NCI-H510A (cell line): ENCODE data around the gene CH25H.
A peak's percentile ranks its signal among the peaks of the same experiment; 100 is the strongest.
"Not testable (repeated sequence)": the region's sequence is repeated elsewhere in the genome, so short reads cannot be mapped to it uniquely, and the experiment has no call there.

Experiments used
- DNase-seq: peaks from one replicate; lab custom pipeline; 2025; lab: John Stamatoyannopoulos, UW

The CH25H gene, protein sequence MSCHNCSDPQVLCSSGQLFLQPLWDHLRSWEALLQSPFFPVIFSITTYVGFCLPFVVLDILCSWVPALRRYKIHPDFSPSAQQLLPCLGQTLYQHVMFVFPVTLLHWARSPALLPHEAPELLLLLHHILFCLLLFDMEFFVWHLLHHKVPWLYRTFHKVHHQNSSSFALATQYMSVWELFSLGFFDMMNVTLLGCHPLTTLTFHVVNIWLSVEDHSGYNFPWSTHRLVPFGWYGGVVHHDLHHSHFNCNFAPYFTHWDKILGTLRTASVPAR

DNA sequence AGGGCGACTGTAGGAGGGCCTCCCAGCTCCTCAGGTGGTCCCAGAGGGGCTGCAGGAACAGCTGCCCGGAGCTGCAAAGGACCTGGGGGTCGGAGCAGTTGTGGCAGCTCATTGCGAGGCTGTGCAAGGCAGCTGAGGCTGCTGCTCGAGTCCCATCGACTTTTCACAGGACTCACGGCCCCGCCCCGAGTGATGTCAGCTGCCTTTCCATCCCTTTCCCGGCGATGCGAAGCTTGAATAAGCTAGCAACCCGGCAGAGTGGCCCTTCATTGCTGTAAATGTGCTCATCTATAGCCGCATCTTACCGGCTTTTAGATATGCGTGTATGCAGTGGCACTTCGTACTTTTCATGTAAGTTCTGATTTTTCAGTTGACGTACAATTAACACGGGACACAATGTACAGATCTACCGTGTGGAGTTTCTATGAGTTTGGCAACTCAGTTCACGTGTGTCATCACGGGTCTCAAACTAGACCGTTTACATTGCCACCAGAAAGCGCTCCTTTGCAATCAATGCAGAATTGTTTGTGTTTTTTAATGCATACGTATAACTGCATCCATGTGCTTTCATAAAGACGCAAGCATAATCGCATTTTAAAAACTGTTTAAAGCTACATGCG is at the start of gene CH25H:
TSS of gene CH25H (minus strand) at position 137 of the 620 bp plus-strand sequence. CDS start at position 112, 25 bp downstream.
- peak; percentile 69 for DNase-seq

DNA sequence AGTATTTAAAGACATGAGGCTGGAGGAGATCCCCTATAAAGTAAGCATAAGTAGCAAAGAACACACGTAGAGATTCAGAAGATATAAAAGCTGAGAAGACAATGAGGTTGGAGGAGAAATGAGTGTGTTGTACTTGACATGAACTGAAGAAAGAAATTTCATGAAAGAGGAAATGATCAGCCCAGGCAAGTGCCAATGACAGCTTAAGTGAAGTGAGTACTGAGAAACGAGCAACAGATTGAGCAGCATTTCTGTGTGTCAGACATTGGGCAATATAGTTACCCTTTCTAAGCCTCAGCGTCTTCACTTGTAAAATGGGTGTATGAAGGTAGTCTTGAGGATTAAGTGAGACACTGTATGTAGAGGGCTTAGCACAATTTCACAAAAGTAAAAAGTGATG is 49.2 kb upstream of the CH25H start:
- no peak for DNase-seq

DNA sequence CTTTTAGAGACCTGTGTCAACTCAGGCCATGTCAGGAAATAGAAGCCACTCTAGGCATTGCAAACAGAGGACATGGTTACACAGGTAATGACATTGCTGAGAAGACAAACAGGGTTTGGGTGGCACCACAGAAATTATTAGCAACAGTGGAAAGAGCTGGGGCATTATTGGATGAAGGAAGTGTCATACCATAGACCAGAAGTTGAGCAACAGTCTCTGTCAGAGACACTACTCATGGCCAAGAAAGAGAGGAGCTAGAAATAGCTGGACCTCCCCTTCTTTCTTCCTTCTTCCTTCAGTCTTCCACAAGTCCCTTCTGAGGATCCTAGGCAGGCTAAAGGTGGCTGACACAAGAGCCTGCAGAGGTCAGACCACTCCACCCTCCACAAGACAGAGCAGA is 48.7 kb upstream of the CH25H start:
- DNase-seq = no peak

DNA sequence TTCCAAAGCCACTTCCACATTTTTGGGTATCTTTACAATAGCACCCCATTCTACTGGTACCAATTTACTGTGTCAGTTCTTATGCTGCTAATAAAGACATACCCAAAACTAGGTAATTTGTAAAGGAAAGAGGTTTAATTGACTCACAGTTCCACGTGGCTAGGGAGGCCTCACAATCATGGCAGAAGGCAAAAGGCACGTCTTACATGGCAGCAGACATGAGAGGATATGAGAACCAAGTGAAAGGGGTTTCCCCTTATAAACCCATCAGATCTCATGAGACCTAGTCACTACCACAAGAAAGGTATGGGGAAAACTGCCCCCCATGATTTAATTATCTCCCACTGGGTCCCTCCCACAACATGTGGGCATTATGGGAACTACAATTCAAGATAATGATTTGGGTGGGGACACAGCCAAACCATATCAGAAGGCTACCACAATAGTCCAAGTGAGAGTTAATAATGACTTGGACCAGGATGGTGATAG is 48.0 kb upstream of the CH25H start:
- DNase-seq = not testable (repeated sequence)

DNA sequence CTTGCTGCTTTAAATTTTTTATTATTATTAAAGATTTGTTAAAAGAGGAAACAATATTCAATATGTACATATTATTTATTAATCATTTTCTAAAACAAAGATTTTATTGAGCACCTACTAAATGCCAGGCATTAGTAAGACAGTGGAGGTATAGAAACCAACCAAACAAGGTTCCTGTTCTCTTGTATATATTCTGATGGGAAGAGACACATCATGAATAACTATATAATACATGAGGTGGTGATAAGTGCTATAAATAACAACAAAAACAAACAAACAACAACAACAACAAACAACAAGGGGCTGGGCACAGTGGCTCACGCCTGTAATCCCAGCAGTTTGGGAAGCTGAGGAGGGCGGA is 45.1 kb upstream of the CH25H start:
- DNase-seq = no peak

DNA sequence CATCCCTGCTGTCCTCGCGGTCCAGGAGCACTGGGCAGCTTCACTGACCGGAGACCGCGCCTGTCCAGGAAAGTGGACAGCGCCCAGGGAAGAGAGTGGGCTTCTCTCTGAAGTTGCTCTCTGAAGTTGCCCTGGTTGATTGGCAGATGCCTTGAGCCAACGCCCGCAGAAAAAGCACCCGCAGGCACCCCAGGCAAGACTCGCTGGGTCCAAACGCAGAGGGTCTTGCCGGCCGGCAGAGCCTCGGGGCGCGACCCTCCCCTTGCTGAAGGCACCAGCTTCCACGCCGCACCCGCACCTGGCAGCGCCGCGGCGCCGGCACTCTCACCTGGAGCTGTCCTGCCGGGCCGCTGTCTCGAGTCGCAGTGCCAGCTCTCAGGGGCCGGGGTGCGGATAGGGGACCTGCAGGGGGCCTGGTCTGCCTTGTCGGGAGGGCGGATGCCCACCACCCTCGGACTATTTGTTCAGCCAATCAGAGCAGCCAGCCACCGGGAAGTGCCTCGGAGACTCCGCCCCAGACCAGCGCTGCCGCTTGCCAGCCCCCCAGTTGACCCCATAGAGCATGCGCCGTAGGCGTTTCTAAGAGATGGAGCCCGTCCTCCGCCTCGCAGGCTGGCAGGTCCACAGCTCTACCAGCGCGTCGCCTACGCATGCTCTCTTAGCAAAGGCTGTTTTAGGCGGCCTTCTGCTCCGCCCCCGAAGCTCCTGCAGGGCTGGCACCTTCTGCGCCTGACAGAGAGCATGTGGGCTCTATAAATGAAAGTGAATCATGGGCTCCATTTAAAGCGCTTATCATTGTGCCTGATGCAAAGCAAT is 44.5 kb upstream of the CH25H start, which contains the start of gene LIPA:
TSS of gene LIPA (minus strand) at position 367 of the 816 bp plus-strand sequence. CDS start 4,127 bp downstream, outside the sequence.
- DNase-seq = peak; percentile 96

DNA sequence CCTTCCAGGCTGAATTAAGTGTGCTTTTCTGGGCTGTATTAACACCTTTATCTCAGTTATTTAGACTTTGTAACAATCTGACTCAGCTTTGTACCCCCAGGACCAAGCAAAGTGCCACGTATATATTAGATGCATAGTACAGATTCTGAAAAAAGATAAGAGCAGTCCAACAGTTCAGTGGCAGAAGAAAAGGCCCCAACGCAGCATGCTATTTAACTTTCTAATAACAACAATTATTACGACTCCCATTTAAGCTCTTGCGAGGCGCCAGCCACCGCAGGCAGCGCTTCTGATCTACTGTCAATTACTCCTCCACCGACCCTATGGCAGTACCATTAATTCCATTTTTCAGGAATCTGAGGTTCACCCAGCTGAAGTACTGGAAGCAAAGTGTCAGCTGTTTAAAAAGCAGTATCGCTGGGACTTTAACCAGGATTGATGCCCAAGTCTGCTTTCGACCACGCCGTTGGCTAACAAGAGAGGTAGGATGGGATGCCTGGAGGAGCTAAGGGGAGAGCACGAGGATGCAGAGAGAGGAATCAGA is 43.8 kb upstream of the CH25H start:
- DNase-seq = no peak

DNA sequence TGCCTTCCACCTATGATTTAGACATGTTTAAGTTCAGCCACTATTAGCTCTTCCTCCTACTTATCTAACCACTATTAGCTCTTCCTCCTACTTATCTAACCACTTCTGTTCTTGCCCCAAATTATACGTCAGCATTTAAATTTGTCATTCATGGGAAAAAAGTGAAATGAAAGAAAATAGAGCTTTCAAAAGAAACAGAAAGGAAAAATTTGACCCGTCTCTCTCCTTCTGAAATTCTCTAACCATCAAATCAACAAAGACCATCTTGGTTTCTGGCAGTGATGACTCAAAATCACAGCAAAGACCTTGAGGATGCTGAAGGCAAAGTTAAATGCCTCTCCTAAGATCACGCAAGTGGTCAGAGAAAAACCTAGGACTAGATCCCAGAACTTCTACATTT is 41.9 kb upstream of the CH25H start:
- no peak for DNase-seq

DNA sequence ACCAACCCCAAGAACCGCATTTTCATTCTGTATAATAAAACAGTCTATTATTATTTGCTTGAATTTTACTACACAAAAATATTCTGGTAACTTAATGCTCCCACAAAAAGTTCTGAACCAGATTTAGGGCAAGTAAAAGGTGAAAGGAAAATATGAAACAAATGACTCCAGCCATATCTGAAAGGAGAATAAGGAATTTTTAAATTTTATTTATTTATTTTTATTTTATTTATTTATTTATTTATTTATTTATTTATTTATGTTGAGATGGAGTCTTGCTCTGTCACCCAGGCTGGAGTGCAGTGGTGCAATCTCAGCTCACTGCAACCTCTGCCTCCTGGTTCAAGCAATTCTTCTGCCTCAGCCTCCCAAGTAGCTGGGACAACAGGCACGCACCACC is 40.5 kb upstream of the CH25H start:
- DNase-seq = not testable (repeated sequence)

DNA sequence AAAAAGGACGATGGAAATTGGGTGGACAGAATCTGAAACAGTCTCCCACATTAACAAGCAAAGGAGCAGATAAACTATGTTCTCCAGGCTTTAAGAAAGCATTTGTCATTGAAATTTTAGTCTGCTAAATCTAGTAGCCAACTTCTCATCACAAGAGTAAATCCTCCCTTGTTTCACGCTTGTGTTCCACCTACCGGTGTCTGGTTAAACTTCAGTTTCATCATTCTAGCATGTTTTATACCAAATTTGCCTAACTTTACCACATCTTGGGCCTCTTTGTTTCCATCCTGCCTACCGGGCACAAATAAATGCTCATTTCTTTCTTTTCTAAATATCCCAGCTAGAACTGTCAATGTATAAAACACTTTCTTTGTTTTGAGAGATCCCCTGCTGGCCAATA is 38.7 kb upstream of the CH25H start:
- DNase-seq = no peak

DNA sequence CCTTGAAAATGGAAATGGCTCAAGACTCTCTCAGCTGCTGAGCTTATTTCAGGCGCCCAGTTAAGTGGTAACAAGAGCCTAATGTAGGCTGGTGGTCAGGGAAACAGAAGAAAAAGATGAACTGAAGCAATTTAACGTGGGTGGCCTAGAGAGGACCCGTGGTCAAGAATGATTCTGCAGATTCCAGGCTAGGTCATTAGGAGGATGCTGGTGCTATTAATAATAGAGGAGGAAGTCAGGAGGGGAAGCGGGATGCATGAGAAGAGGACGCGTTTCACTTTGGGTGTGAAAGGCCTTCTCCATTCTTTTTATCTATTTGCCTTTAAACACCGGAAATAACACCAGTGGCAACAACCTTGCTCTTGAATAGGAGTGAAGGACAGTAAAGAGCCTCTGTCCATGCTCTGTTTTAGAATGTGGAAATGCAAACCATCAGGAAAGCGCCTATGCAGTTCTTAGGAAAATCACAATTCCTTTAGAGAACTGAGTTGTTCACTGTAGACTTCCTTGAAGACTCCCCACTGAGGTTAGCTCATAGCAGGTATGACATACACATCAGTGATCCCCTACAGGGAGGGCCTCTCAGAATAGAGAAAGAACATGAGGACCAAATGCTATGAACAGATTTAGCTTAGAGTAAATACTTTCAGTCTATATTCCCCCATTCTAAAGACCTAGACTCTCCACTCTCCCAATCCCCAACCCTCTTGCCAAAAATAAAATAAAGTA is 35.9 kb upstream of the CH25H start:
- DNase-seq = no peak

DNA sequence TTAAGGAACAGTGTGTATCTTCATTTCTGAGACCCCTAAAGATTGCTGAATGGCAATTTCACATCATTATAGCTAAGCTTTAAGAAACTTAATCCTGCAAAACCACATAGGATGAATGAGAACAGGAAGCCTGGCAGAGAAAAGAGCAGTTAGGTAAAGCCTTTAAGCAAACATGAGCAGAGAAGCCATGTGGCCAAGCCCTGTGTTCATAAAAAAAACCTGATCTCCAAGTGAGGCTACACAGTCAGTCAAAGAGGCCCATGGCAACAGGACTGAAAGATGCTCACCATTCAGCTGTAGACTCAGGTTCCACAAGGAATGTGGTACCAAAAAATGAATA is 35.2 kb upstream of the CH25H start:
- peak; percentile 14 for DNase-seq

DNA sequence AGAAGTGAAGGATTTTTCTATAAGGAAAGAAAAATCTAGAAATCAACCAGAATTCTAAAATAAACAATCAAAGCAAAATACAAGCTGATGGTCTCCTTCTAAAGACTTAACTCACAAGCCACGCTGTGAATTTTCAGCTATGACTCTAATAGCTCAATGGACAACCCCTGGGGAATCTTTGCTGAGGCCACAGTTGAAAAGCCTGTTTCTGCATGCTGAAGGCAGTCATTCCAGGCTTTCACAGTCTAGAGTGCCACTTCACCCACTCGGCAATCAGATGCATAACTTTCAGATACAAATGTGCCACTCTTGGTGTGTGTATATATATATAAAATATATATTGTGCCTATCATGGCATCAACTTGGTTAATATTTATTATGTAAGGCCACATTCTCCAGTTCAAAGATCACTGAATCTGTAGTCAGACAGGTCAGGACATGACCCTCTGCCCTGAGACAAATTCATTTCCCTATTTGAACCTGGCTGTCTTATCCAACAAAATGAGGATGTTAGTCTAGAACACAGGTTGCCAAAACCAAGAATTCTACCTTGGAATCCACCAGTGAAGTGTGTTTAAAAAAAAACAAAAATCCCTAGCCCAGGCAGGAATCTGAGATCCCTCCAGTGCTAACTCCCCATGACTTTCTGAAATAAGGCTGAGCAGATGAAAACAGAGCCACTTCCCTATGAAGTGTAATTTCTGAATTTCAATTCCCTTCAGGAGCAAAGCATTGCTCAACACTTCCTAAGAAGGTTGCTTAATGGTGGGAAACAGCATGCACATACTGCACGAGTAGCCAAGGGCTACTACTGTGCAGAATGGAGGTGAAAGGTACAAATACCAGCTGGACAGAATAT is 34.6 kb upstream of the CH25H start:
- no peak for DNase-seq

DNA sequence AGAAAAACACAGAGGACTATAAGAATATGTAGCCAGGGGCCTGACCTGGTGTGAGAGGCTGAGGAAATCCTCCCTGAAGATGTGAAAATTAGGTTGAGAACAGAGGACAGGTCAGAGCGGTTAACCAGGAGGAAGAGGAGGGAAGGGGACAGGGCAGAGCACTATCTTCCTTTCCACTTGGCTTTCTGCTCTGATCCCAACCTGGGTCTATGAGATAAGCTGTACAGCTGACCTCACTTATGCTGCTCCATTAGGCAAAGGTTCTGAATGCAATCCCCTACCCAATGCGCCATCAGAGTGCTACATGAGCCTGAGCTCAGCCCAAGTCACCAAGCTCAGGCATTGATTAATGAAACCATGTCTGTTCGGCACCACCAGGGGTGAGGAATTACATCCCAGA is 33.9 kb upstream of the CH25H start:
- DNase-seq = no peak

DNA sequence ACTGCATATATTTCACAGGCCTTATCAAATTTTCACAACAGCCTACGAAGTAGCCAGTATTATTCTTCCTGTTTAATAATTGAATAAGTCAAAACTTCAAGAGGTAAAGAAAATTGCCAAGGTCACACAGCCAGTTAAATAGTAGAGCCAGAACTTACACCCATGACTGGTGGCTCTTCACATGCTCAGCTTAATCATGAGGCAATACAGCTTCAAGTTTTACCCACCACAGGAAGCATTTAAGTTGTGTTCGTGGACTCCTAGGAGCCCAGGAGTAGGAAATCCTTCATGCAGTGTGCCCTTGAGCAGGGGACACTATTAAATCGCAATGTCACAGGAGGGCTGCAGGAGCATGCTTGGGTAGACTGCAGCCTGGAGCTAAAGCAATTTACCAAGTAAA is 33.4 kb upstream of the CH25H start:
- DNase-seq = no peak

DNA sequence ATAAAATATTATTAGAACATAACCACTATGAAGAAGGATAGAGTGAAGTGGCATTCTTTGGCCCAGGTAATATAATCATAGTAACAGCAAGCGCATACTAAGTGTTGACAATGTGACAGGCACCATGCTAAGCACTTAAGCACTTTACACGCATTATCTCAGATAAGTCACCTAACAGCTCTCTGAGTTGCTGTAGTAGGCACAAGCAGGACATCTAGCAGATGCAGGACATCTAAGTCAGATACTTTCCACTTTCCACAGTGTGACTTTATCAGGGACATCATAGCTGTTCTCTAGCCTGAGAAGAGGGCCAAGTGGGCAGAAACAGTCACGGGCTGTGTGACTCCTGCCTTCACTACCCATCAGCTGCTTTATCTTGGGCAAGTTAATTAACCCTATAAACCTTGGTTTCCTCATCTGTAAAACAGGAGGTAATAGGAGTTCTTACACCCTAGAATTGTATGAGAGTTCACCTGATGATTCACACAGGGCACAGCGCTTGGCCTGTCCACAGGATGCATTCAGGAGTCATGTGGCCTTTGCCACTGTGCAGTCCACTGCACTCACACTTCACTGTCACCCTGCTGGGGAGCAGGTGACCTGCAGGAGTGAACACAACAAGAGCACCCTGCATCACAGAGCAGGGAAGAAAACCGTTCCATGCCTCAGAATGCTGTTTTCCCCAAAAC is 32.0 kb upstream of the CH25H start:
- DNase-seq = no peak

DNA sequence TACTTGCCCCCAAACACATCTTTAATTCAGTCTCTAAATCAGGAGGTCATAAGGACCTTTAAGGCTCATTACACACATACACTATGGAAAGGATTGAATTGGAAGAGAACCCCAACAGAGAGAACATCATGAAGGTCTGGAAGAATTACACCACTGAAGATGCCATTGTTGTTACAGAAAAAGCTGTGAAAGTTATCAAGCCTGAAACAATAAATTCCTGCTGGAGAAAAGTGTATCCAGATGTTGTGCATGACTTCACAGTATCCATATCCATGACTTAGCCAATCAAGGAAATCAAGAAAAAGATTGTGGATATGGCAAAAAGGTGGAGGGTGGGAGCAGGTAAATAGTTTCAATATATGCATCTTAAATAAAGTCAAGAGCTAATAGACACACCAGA is 30.7 kb upstream of the CH25H start:
- DNase-seq = no peak

DNA sequence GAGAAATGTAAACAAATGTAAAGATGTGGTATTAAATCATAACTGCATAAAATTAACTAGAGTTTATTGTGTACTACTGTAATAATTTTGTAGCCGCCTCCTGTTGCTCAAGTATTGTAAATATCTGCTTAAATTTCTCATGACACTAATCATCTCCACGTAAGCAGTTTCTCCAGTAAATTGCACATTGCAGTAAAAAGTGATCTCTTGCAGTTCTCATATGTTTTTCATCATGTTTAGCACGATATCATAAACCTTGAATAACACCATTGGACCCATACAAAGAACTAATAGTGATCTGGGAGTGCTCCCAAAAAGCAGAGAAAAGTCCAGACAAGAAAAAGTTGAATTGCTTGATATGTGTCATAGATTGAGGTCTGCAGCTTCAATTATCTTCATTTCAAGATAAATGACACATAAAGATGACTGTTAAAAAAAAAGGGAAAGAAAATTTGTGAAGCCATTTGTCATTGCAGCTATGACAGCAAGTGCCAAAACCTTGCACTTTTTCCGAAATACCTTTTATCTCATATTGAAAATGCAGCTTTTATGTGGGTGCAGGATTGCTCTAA is 29.2 kb upstream of the CH25H start:
- no peak for DNase-seq

DNA sequence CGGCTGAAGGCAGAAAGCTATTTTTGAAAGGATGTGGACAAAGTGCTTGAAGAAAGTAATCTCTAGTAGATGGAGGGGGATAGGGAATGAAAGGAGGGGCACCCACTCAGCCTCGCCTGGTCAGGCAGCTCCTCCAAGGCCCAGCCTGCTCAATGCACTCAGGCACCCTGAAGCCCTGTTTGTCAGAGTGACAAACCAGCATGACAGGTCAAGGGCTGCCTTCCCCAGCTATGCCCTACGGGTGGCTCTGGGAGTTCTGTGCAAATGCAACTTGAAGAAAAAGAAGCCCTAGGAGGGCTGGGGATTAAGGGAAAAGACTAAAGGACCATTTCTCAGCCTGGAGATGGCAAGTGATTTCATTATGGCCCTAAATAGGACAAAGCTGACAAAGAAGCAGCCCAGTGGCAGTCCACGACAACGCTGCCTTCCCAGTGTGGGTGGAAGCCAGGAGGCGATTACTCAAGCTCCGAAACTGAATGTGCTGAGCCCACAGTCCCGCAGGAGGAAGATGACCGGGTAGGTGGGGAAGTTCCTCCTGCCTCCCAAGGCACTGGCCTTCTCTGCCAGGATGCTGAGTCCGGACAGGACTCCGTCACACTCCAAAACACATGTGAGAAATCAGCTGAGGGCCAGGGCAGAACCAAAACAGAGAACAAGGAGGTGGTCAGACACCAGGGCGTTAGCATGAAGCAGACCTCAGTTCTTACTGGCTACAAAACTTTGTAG is 28.1 kb upstream of the CH25H start:
- no peak for DNase-seq
